Measurements from ENCODE around the gene JUN. TPM values are rescaled to one million over a fixed set of nuclear protein-coding genes. Genes with fewer than 3 reads are reported as not detected.

The JUN gene
- total and polyA plus RNA-seq, 2 of the 13 experiments (the other 11 are each of a cell fraction or from before 2014, with no cell fraction given): 18.2 to 22.3 TPM

- ATAC-seq: no peak
- H2AFZ ChIP-seq (ENCODE audit: low read length): no peak overlapping the region
- no TSS peak for BruUV-seq (replicated peaks)
- 54% methylated on average over 3 of the region's 3 CpGs for WGBS (ENCODE audit: low lambda C conversion rate)
- H3K4me3 ChIP-seq (replicated peaks in 1 of 3; ENCODE audit: insufficient read depth in 1 of 3, low read depth in 2 of 3, low read length in 3 of 3): no peak overlapping the region
- TF ChIP-seq REST (IDR thresholded peaks at IDR 0.05; ENCODE audit: borderline replicate concordance in 1 of 2, low read depth in 1 of 2, low read length in 2 of 2) (no peak), BCL6 (CRISPR knock-in tag; IDR thresholded peaks at IDR 0.05) (no peak), ZBTB3 (CRISPR knock-in tag; IDR thresholded peaks at IDR 0.05; ENCODE audit: borderline replicate concordance, low read depth) (no peak), HOXA3 (CRISPR knock-in tag; IDR thresholded peaks at IDR 0.05) (no peak), CENPX (CRISPR knock-in tag; IDR thresholded peaks at IDR 0.05) (no peak), MYC (CRISPR knock-in tag; IDR thresholded peaks at IDR 0.05; ENCODE audit: borderline replicate concordance) (no peak)
- no peaks in the 10 kb centered on the region for H3K36me3 ChIP-seq (replicated peaks in 1 of 2; ENCODE audit: control insufficient read depth in 1 of 2, insufficient read depth in 2 of 2, low read length in 2 of 2)
- peaks cover 41% of the 10 kb centered on the region for H3K4me1 ChIP-seq (ENCODE audit: insufficient read depth, low read length)
- H3K4me2 ChIP-seq (ENCODE audit: low read depth, low read length): no peak overlapping the region
- peaks cover 0 to 1% of the 10 kb centered on the region in 2 experiments; a peak in 1 of 5 replicates for H3K27me3 ChIP-seq (ENCODE audit: control insufficient read depth in 1 of 2, insufficient read depth in 2 of 2, low read length in 2 of 2)
- no peaks in the 10 kb centered on the region for H3K79me2 ChIP-seq (ENCODE audit: insufficient read depth, low read length)
- H3K9me3 ChIP-seq (ENCODE audit: low read length): no peaks in the 10 kb centered on the region
- H4K20me1 ChIP-seq (ENCODE audit: insufficient read depth, low read length): no peaks in the 10 kb centered on the region
- CTCF ChIA-PET (ENCODE audit: low intra/inter-chr PET ratio, low total read pairs): no interaction called here
- no peak for FAIRE-seq
- DNase-seq (ENCODE audit: low spot score): no peak
- POLR2A ChIA-PET: no interaction called here
- intact Hi-C loops (cut with micrococcal nuclease; ENCODE audit: unreplicated experiment): no loop called here
- H3K27ac ChIP-seq (ENCODE audit: extremely low read length, insufficient read depth, low read length): no peak overlapping the region
- in situ Hi-C loops (cut with HindIII; ENCODE audit: extremely low pct_ligation_motif_present, low pct_unique_long_range_greater_than_20kb): no loop called here
- no peak overlapping the region for H3K9ac ChIP-seq (ENCODE audit: insufficient read depth, low read depth, low read length)
Measured at GRCh38 chr1:58818976-58819375, 35.1 kb upstream of the JUN start.

All from HepG2 (cell line).